Measurements from ENCODE around the gene SLC35F6.

GRCh38 chr2:26763019-26763418 is 1.1 kb upstream of the SLC35F6 start:
- TF ChIP-seq CTCF (conservative IDR thresholded peaks at IDR 0.05; ENCODE audit: low read depth, low read length) (no peak), EZH2 (IDR thresholded peaks at IDR 0.05; ENCODE audit: low read length, unreplicated experiment) (no peak)
